Measurements from ENCODE around the gene SPDYE6.

The SPDYE6 gene

GRCh38 chr7:102395873-102396709, 39.8 kb upstream of the SPDYE6 start, which contains the start of gene PRKRIP1:
TSS of gene PRKRIP1 (plus strand) at chr7:102396363. CDS start at chr7:102396412, 49 bp downstream.
- H3K36me3 Mint-ChIP-seq (ENCODE audit: low read depth), result peaks cover 30% of the 10 kb centered on the region
- peak within 1 kb of the TSS; percentile 90 to 99 (median 98) for H3K4me3 Mint-ChIP-seq
- no peaks in the 10 kb centered on the region for H3K9me3 Mint-ChIP-seq
- no peak for TF ChIP-seq CTCF (IDR thresholded peaks at IDR 0.05; ENCODE audit: unreplicated experiment in 3 of 3)
- peak within 1 kb of the TSS; percentile 97 to 98 (median 98) for H3K27ac Mint-ChIP-seq
- H3K27me3 Mint-ChIP-seq (ENCODE audit: low read depth), result no peaks in the 10 kb centered on the region
- H3K4me1 Mint-ChIP-seq, result peaks cover 15% of the 10 kb centered on the region

- Mint-ChIP-seq H3K27ac (peak overlapping the region; percentile 97 to 98 (median 98)), H3K4me1 (peaks cover 15% of the 10 kb centered on the region), H3K4me3 (peak overlapping the region; percentile 90 to 99 (median 98)), H3K36me3 (ENCODE audit: low read depth) (peaks cover 25% of the 10 kb centered on the region), H3K9me3 (no peaks in the 10 kb centered on the region), H3K27me3 (ENCODE audit: low read depth) (no peaks in the 10 kb centered on the region)
- TF ChIP-seq CTCF (IDR thresholded peaks at IDR 0.05; ENCODE audit: unreplicated experiment in 3 of 3), result no peak
Measured at GRCh38 chr7:102395592-102395872, 39.3 kb upstream of the SPDYE6 start.

- TF ChIP-seq CTCF (IDR thresholded peaks at IDR 0.05; ENCODE audit: unreplicated experiment in 3 of 3), result no peak
- peak overlapping the region in 2 of 3 experiments; percentile 40 to 51 for H3K4me3 Mint-ChIP-seq
- H3K4me1 Mint-ChIP-seq, result peaks cover 15% of the 10 kb centered on the region
- H3K36me3 Mint-ChIP-seq (ENCODE audit: low read depth), result peaks cover 11% of the 10 kb centered on the region
- no peak overlapping the region for H3K27ac Mint-ChIP-seq
- no peaks in the 10 kb centered on the region for H3K27me3 Mint-ChIP-seq (ENCODE audit: low read depth)
- no peaks in the 10 kb centered on the region for H3K9me3 Mint-ChIP-seq
Measured at GRCh38 chr7:102393467-102393866, 37.2 kb upstream of the SPDYE6 start.

GRCh38 chr7:102392330-102392729, 36.1 kb upstream of the SPDYE6 start:
- Mint-ChIP-seq H3K4me1 (peaks cover 13% of the 10 kb centered on the region), H3K36me3 (ENCODE audit: low read depth) (peaks cover 8% of the 10 kb centered on the region), H3K27me3 (ENCODE audit: low read depth) (no peaks in the 10 kb centered on the region), H3K9me3 (no peaks in the 10 kb centered on the region), H3K4me3 (no peak overlapping the region), H3K27ac (no peak overlapping the region)
- TF ChIP-seq CTCF (IDR thresholded peaks at IDR 0.05; ENCODE audit: unreplicated experiment in 3 of 3), result no peak

GRCh38 chr7:102390697-102391484, 34.6 kb upstream of the SPDYE6 start:
- TF ChIP-seq CTCF (IDR thresholded peaks at IDR 0.05; ENCODE audit: unreplicated experiment in 3 of 3), result peak; percentile 85 to 90 (median 88)
- Mint-ChIP-seq H3K4me3 (no peak overlapping the region), H3K27me3 (ENCODE audit: low read depth) (no peaks in the 10 kb centered on the region), H3K9me3 (no peaks in the 10 kb centered on the region), H3K36me3 (ENCODE audit: low read depth) (peaks cover 18% of the 10 kb centered on the region), H3K27ac (no peak overlapping the region), H3K4me1 (peaks cover 5% of the 10 kb centered on the region)
